Ectodermal cell (in vitro differentiated cells): ENCODE measurements around the gene SNX5.

Experiments
- H3K27ac ChIP-seq: 2 replicates; pipeline ENCODE4 v1.7.0; 2013; ENCODE audit warnings: mild to moderate bottlenecking, low read depth, low read length; ENCODE audit not compliant: insufficient read depth, poor library complexity, severe bottlenecking
- H3K27me3 ChIP-seq: 2 replicates; pipeline ENCODE4 v1.7.0; 2013; ENCODE audit warnings: mild to moderate bottlenecking, low read length; ENCODE audit not compliant: insufficient read depth, control insufficient read depth, poor library complexity, severe bottlenecking
- H3K36me3 ChIP-seq: one replicate; pipeline ENCODE4 v1.7.0; 2013; ENCODE audit warnings: low read length; ENCODE audit not compliant: control insufficient read depth, insufficient read depth
- H3K4me1 ChIP-seq: one replicate; pipeline ENCODE4 v1.7.0; 2013; ENCODE audit warnings: low read length; ENCODE audit not compliant: control insufficient read depth, insufficient read depth
- H3K4me3 ChIP-seq: 2 replicates; pipeline ENCODE4 v1.7.0; 2013; ENCODE audit warnings: low read depth, low read length, control low read depth; ENCODE audit not compliant: insufficient read depth
- H3K9me3 ChIP-seq: 2 replicates; pipeline ENCODE4 v1.7.0; 2013; ENCODE audit warnings: mild to moderate bottlenecking, low read length, moderate library complexity; ENCODE audit not compliant: control insufficient read depth
- WGBS, 2 experiments: methylation state at CpG; one replicate each; pipeline ENCODE4 v1.1.7; 2013; ENCODE audit warnings: missing lambda C conversion rate in 2 of 2; 5-methylcytosine and 5-hydroxymethylcytosine counted together

The SNX5 gene

GRCh38 chr20:17993546-17993945 is 25.0 kb upstream of the SNX5 start:
- H3K4me1 ChIP-seq: peaks cover 4% of the 10 kb centered on the region
- H3K27ac ChIP-seq: no peak overlapping the region
- no peaks in the 10 kb centered on the region for H3K27me3 ChIP-seq
- H3K9me3 ChIP-seq: no peaks in the 10 kb centered on the region
- peaks cover 4% of the 10 kb centered on the region for H3K36me3 ChIP-seq
- 89 to 93% methylated on average over 3 of the region's 3 CpGs for WGBS, 2 experiments
- H3K4me3 ChIP-seq: no peak overlapping the region

- no peak overlapping the region for H3K4me3 ChIP-seq
- H3K27ac ChIP-seq: no peak overlapping the region
- WGBS, 2 experiments: 96 to 97% methylated on average over 4 of the region's 5 CpGs
- peaks cover 4% of the 10 kb centered on the region for H3K36me3 ChIP-seq
- H3K4me1 ChIP-seq: peaks cover 4% of the 10 kb centered on the region
- no peaks in the 10 kb centered on the region for H3K9me3 ChIP-seq
- no peaks in the 10 kb centered on the region for H3K27me3 ChIP-seq
These were observed 24.4 kb upstream of the SNX5 start for GRCh38 chr20:17992847-17993513.

- H3K9me3 ChIP-seq: no peaks in the 10 kb centered on the region
- peaks cover 4% of the 10 kb centered on the region for H3K36me3 ChIP-seq
- 95% methylated on average over 6 of the region's 6 CpGs for WGBS, 2 experiments
- no peak overlapping the region for H3K4me3 ChIP-seq
- H3K27me3 ChIP-seq: no peaks in the 10 kb centered on the region
- peaks cover 4% of the 10 kb centered on the region for H3K4me1 ChIP-seq
- H3K27ac ChIP-seq: no peak overlapping the region
These were observed 23.6 kb upstream of the SNX5 start for GRCh38 chr20:17992224-17992637.

GRCh38 chr20:17990278-17990972 is 21.8 kb upstream of the SNX5 start:
- Histone ChIP-seq H3K27me3 (no peaks in the 10 kb centered on the region), H3K4me3 (no peak overlapping the region), H3K36me3 (peaks cover 4% of the 10 kb centered on the region), H3K27ac (no peak overlapping the region), H3K4me1 (no peaks in the 10 kb centered on the region), H3K9me3 (no peaks in the 10 kb centered on the region)
- 95 to 97% methylated on average over 9 to 10 of the region's 10 CpGs for WGBS, 2 experiments

- no peak overlapping the region for H3K4me3 ChIP-seq
- no peaks in the 10 kb centered on the region for H3K4me1 ChIP-seq
- 90 to 91% methylated on average over 3 of the region's 3 CpGs for WGBS, 2 experiments
- no peak overlapping the region for H3K27ac ChIP-seq
- H3K27me3 ChIP-seq: no peaks in the 10 kb centered on the region
- peaks cover 4% of the 10 kb centered on the region for H3K36me3 ChIP-seq
- H3K9me3 ChIP-seq: no peaks in the 10 kb centered on the region
These were observed 19.4 kb upstream of the SNX5 start for GRCh38 chr20:17987988-17988387.

GRCh38 chr20:17985388-17986018 is 16.9 kb upstream of the SNX5 start:
- no peaks in the 10 kb centered on the region for H3K27me3 ChIP-seq
- peaks cover 4% of the 10 kb centered on the region for H3K36me3 ChIP-seq
- WGBS, 2 experiments: 89 to 94% methylated on average over 7 of the region's 7 CpGs
- no peaks in the 10 kb centered on the region for H3K9me3 ChIP-seq
- no peaks in the 10 kb centered on the region for H3K4me1 ChIP-seq
- no peak overlapping the region for H3K27ac ChIP-seq
- no peak overlapping the region for H3K4me3 ChIP-seq

GRCh38 chr20:17976305-17976704 is 7.7 kb upstream of the SNX5 start:
- 91 to 95% methylated on average over 6 of the region's 6 CpGs for WGBS, 2 experiments
- Histone ChIP-seq H3K4me1 (peaks cover 5% of the 10 kb centered on the region), H3K4me3 (no peak overlapping the region), H3K27me3 (no peaks in the 10 kb centered on the region), H3K27ac (no peak overlapping the region), H3K36me3 (peaks cover 9% of the 10 kb centered on the region), H3K9me3 (no peaks in the 10 kb centered on the region)

GRCh38 chr20:17972121-17972520 is 3.5 kb upstream of the SNX5 start:
- Histone ChIP-seq H3K9me3 (no peaks in the 10 kb centered on the region), H3K36me3 (peaks cover 9% of the 10 kb centered on the region), H3K4me1 (peaks cover 5% of the 10 kb centered on the region), H3K27me3 (no peaks in the 10 kb centered on the region), H3K4me3 (peak overlapping the region; percentile 98), H3K27ac (no peak overlapping the region)
- WGBS, 2 experiments: 71 to 100% methylated on average over 1 to 2 of the region's 2 CpGs

GRCh38 chr20:17971300-17972013 is 2.9 kb upstream of the SNX5 start:
- Histone ChIP-seq H3K9me3 (no peaks in the 10 kb centered on the region), H3K4me1 (peaks cover 6% of the 10 kb centered on the region), H3K4me3 (peak overlapping the region; percentile 98), H3K27me3 (no peaks in the 10 kb centered on the region), H3K27ac (peak overlapping the region; percentile 33), H3K36me3 (peaks cover 7% of the 10 kb centered on the region)
- 17 to 24% methylated on average over 7 of the region's 7 CpGs for WGBS, 2 experiments
